PFSK-1 (cell line): ENCODE data around the gene TASP1.

Experiments used
- POLR2AphosphoS5 ChIP-seq: IDR thresholded peaks from 2 replicates; pipeline ENCODE4 v1.6.1; 2012; ENCODE audit warnings: low read depth, mild to moderate bottlenecking, control low read depth, low read length, moderate library complexity
- REST ChIP-seq, 2 experiments: IDR thresholded peaks; 2 replicates each; pipeline versions ENCODE4 v1.6.1 to v1.8.0; 2011 to 2012; ENCODE audit warnings: low read depth in 2 of 2, low read length in 2 of 2, control low read depth in 1 of 2, inconsistent platforms in 1 of 2, mild to moderate bottlenecking in 1 of 2, moderate library complexity in 1 of 2; ENCODE audit not compliant: insufficient read depth in 1 of 2
- TAF1 ChIP-seq: IDR thresholded peaks from 2 replicates; pipeline ENCODE4 v1.6.1; 2012; ENCODE audit warnings: low read length, control low read depth, borderline replicate concordance; ENCODE audit not compliant: insufficient read depth

- TF ChIP-seq POLR2AphosphoS5 (no peak), TAF1 (no peak), REST (IDR thresholded peaks at IDR 0.05; ENCODE audit: insufficient read depth in 1 of 2, low read depth in 2 of 2, low read length in 2 of 2) (no peak)
These were observed 206.6 kb downstream of the TASP1 start for GRCh38 chr20:13432126-13432525.
